ENCODE measurements around the gene PRKAR1B.

DNA sequence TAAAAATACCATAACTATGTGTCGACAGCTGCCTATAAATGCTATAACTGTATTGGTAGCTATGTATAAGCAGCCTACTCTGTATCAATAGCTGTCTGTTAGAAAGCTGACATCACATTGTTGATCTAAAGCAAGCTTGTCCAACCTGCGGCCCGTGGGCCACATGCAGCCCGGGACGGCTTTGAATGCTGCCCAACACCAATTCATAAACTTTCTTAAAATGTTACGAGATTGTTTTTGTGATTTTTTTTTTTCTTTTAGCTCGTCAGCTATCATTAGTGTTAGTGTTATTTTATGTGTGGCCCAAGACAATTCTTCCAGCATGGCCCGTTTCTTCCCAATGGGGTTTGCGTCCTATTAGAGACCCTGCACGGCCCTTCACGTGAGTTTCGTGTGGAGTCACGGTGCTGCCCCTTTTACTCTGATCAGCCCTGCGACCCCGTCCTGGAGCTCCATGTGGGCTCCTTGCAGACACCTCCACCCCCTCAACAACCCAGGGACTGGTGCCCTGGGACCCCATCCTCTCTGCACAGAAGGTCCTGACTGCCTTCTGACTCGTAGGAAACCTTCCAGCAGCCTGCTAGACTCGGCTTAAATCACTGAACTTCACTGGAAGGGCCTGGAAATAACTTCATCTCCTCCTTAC lies 4.5 kb upstream of the PRKAR1B start:
- TF ChIP-seq CTCF (IDR thresholded peaks at IDR 0.05; ENCODE audit: low read length) (no peak), EZH2 (IDR thresholded peaks at IDR 0.05; ENCODE audit: borderline replicate concordance, low read length) (no peak)

Measured in OCI-LY1 (cell line).